Epidermal melanocyte (primary cell): ENCODE measurements around the gene PNISR.
A peak's percentile ranks its signal among the peaks of the same experiment; 100 is the strongest.
"Not testable (repeated sequence)": the region's sequence is repeated elsewhere in the genome, so short reads cannot be mapped to it uniquely, and the experiment has no call there.

Source experiments
- DNase-seq: peaks from one replicate; pipeline ENCODE4 v3.0.0; 2011; ENCODE audit warnings: low spot score; ENCODE audit not compliant: insufficient read length

Gene PNISR

GRCh38 chr6:99424761-99425646, at the start of gene PNISR:
Gene PNISR (minus strand): TSS chr6:99425308. CDS start chr6:99414659, 10,649 bp downstream.
- peak; percentile 72 for DNase-seq

GRCh38 chr6:99473730-99474129, 48.6 kb upstream of the PNISR start:
- no peak for DNase-seq

- no peak for DNase-seq
These were observed 46.5 kb upstream of the PNISR start for GRCh38 chr6:99471638-99472037.

GRCh38 chr6:99467509-99468106, 42.5 kb upstream of the PNISR start:
- DNase-seq: no peak

GRCh38 chr6:99459133-99459532, 34.0 kb upstream of the PNISR start:
- not testable (repeated sequence) for DNase-seq

- DNase-seq: no peak
These were observed 33.2 kb upstream of the PNISR start for GRCh38 chr6:99458319-99458718.

- no peak for DNase-seq
These were observed 21.0 kb upstream of the PNISR start for GRCh38 chr6:99446076-99446475.

GRCh38 chr6:99434702-99435530, 9.8 kb upstream of the PNISR start:
- no peak for DNase-seq

- no peak for DNase-seq
These were observed 7.8 kb upstream of the PNISR start for GRCh38 chr6:99432877-99433276.

GRCh38 chr6:99431901-99432300, 6.8 kb upstream of the PNISR start:
- no peak for DNase-seq

GRCh38 chr6:99427988-99428387, 2.9 kb upstream of the PNISR start:
- no peak for DNase-seq

GRCh38 chr6:99426451-99426757, 1.3 kb upstream of the PNISR start:
- no peak for DNase-seq

- peak; percentile 43 for DNase-seq
These were observed 741 bp upstream of the PNISR start for GRCh38 chr6:99425647-99426450.

- DNase-seq: no peak
These were observed 1.1 kb downstream of the PNISR start for GRCh38 chr6:99424022-99424421.

- no peak for DNase-seq
These were observed 2.2 kb downstream of the PNISR start for GRCh38 chr6:99422912-99423311.

GRCh38 chr6:99416892-99417767, 8.0 kb downstream of the PNISR start:
- no peak for DNase-seq

GRCh38 chr6:99416226-99416625, 8.9 kb downstream of the PNISR start:
- DNase-seq: no peak

GRCh38 chr6:99415446-99415845, 9.7 kb downstream of the PNISR start:
- no peak for DNase-seq

GRCh38 chr6:99412065-99412464, 13.0 kb downstream of the PNISR start:
- no peak for DNase-seq

- no peak for DNase-seq
These were observed 15.4 kb downstream of the PNISR start for GRCh38 chr6:99409672-99410071.
